A673 (cell line): ENCODE measurements around the gene LRSAM1. TPM values are rescaled to one million over a fixed set of nuclear protein-coding genes. Genes with fewer than 3 reads are reported as not detected.

Source experiments
- BruUV-seq: library from RNA; stranded (reverse); fragments of 400-500 nt; replicated peaks from 2 replicates; lab custom pipeline; 2021; lab: Mats Ljungman, UMichigan
- CTCF ChIA-PET: fragments of 300-600 bp; sonication (Branson Sonifier 250); formaldehyde crosslinking; loops from one replicate; lab custom pipeline; 2022; ENCODE audit warnings: antibody characterized with exemption; lab: Charles Lee
- POLR2A ChIA-PET: fragments of 300-600 bp; sonication (Branson Sonifier 250); formaldehyde crosslinking; loops from one replicate; lab custom pipeline; 2022; ENCODE audit warnings: antibody characterized with exemption; ENCODE audit not compliant: low non-redundant PET; lab: Charles Lee
- DNase-seq: peaks from one replicate; pipeline ENCODE4 v3.0.0-alpha.2; 2015; ENCODE audit warnings: low spot score
- H3K27ac ChIP-seq: fragments of 200-600 bp; sonication (generic); 2 replicates; pipeline ENCODE4 v1.5.1; 2016; ENCODE audit warnings: mixed run types, low read depth, mild to moderate bottlenecking, mixed read lengths, antibody characterized with exemption, low read length; ENCODE audit not compliant: poor library complexity, severe bottlenecking
- H3K27me3 ChIP-seq: fragments of 200-600 bp; sonication (generic); replicated peaks from 2 replicates; pipeline ENCODE4 v1.6.1; 2017; ENCODE audit warnings: mixed run types, low read depth, mild to moderate bottlenecking, mixed read lengths, antibody characterized with exemption, low read length; ENCODE audit not compliant: insufficient read depth, poor library complexity
- H3K36me3 ChIP-seq: fragments of 200-600 bp; sonication (generic); 2 replicates; pipeline ENCODE4 v1.6.1; 2016; ENCODE audit warnings: mixed run types, mild to moderate bottlenecking, mixed read lengths, antibody characterized with exemption, low read length; ENCODE audit not compliant: insufficient read depth, poor library complexity, severe bottlenecking
- H3K4me1 ChIP-seq: fragments of 200-600 bp; sonication (generic); 2 replicates; pipeline ENCODE4 v1.6.1; 2017; ENCODE audit warnings: mixed run types, mild to moderate bottlenecking, mixed read lengths, antibody characterized with exemption, low read length; ENCODE audit not compliant: insufficient read depth, poor library complexity, severe bottlenecking
- H3K4me3 ChIP-seq: fragments of 200-600 bp; sonication (generic); 2 replicates; pipeline ENCODE4 v1.5.1; 2016; ENCODE audit warnings: low read depth, mixed run types, mild to moderate bottlenecking, mixed read lengths, low read length; ENCODE audit not compliant: poor library complexity, severe bottlenecking
- H3K9me3 ChIP-seq: fragments of 200-600 bp; sonication (generic); 2 replicates; pipeline ENCODE4 v1.6.1; 2016; ENCODE audit warnings: mixed run types, low read depth, mild to moderate bottlenecking, mixed read lengths, antibody characterized with exemption, low read length; ENCODE audit not compliant: poor library complexity, severe bottlenecking
- CTCF ChIP-seq: fragments of 300-800, 200-600 bp; sonication (generic); conservative IDR thresholded peaks from 2 replicates; pipeline ENCODE4 v1.5.1; 2017; ENCODE audit warnings: low read depth, mild to moderate bottlenecking, antibody characterized with exemption, low read length, moderate library complexity, mixed read lengths
- EZH2 ChIP-seq: fragments of 200-600 bp; sonication (generic); IDR thresholded peaks from 2 replicates; pipeline ENCODE4 v1.6.1; 2017; ENCODE audit warnings: borderline replicate concordance, low read depth, mild to moderate bottlenecking, mixed read lengths, antibody characterized with exemption, low read length; ENCODE audit not compliant: poor library complexity, severe bottlenecking
- intact Hi-C: fragments of 100-400 bp; cut with micrococcal nuclease; formaldehyde crosslinking; loops from one replicate; pipeline ENCODE4 v1.10.0; 2022; ENCODE audit not compliant: unreplicated experiment
- total RNA-seq: library from RNA; stranded (reverse); gene quantifications from 2 replicates; pipeline ENCODE4 v1.2.3, GENCODE V29; 2021

The LRSAM1 gene
- total RNA-seq, 1 experiment from 2014 or later = 15.8 TPM

GRCh38 chr9:127504887-127505251, 53.6 kb downstream of the LRSAM1 start:
- no peak for TF ChIP-seq CTCF
- TF ChIP-seq EZH2 = no peak
- Histone ChIP-seq H3K9me3 (no peaks in the 10 kb centered on the region), H3K4me3 (no peak overlapping the region), H3K36me3 (peaks cover 7% of the 10 kb centered on the region), H3K27ac (no peak overlapping the region), H3K4me1 (no peaks in the 10 kb centered on the region), H3K27me3 (no peaks in the 10 kb centered on the region)
- no TSS peak for BruUV-seq
- CTCF ChIA-PET = interaction anchor here (0.7 to 1.2 kb wide), 2 partner anchors 230 to 363 kb away, joined by 5 to 6 read pairs; partner anchors contain the start of gene TOR2A
- POLR2A ChIA-PET = no interaction called here
- intact Hi-C loops = loop anchor here (1.0 to 5.0 kb wide), 4 partner anchors 81 to 417 kb away; no protein-coding TSS in a partner anchor
- DNase-seq = no peak

GRCh38 chr9:127505396-127506116, 54.2 kb downstream of the LRSAM1 start:
- no TSS peak for BruUV-seq
- Histone ChIP-seq H3K4me3 (no peak overlapping the region), H3K9me3 (no peaks in the 10 kb centered on the region), H3K27ac (no peak overlapping the region), H3K4me1 (no peaks in the 10 kb centered on the region), H3K27me3 (no peaks in the 10 kb centered on the region), H3K36me3 (peaks cover 7% of the 10 kb centered on the region)
- ChIA-PET CTCF (interaction anchor here (1.2 kb wide), 2 partner anchors 80 to 229 kb away, joined by 5 to 6 read pairs; partner anchors contain the start of gene TOR2A), POLR2A (no interaction called here)
- peak; percentile 47 for TF ChIP-seq CTCF
- TF ChIP-seq EZH2 = no peak
- DNase-seq = peak; percentile 51
- intact Hi-C loops = no loop called here

- POLR2A ChIA-PET = no interaction called here
- BruUV-seq = TSS peak; percentile 62
- H3K27ac ChIP-seq = no peak overlapping the region
- H3K4me3 ChIP-seq = no peak overlapping the region
- CTCF ChIA-PET = interaction anchor here (1.2 kb wide), 1 partner anchor 80 kb away, joined by 5 read pairs; no protein-coding TSS in a partner anchor
- no peak for DNase-seq
- H3K27me3 ChIP-seq = no peaks in the 10 kb centered on the region
- peaks cover 7% of the 10 kb centered on the region for H3K36me3 ChIP-seq
- TF ChIP-seq EZH2 (no peak), CTCF (no peak)
- H3K4me1 ChIP-seq = no peaks in the 10 kb centered on the region
- intact Hi-C loops = no loop called here
- no peaks in the 10 kb centered on the region for H3K9me3 ChIP-seq
Observed at GRCh38 chr9:127506117-127506813, 55.0 kb downstream of the LRSAM1 start.
